Measurements from ENCODE around the gene CSHL1. TPM values are rescaled to one million over a fixed set of nuclear protein-coding genes. Genes with fewer than 3 reads are reported as not detected.
"Not testable (repeated sequence)": the region's sequence is repeated elsewhere in the genome, so short reads cannot be mapped to it uniquely, and the experiment has no call there.

Gene CSHL1
- polyA plus RNA-seq, 1 experiment: not detected

GRCh38 chr17:63927464-63928171 lies 16.6 kb upstream of the CSHL1 start:
- no peak for DNase-seq (ENCODE audit: low read depth, low spot score)
- Histone ChIP-seq H3K4me3 (ENCODE audit: low read depth, low read length) (no peak overlapping the region), H3K27me3 (ENCODE audit: control insufficient read depth, insufficient read depth, low read length) (peaks cover 2% of the 10 kb centered on the region), H3K9me3 (ENCODE audit: control insufficient read depth, insufficient read depth, low read length) (no peaks in the 10 kb centered on the region), H3K27ac (ENCODE audit: low read depth, low read length) (no peak overlapping the region)
- ChIA-PET POLR2A (interaction anchor here (0.6 kb wide), 1 partner anchor 287 kb away, joined by 3 read pairs; no protein-coding TSS in a partner anchor), CTCF (interaction anchor here (0.8 to 3.8 kb wide), 2 partner anchors 9 to 19 kb away, joined by 3 to 17 read pairs; no protein-coding TSS in a partner anchor)
- TF ChIP-seq, protein P1, sequence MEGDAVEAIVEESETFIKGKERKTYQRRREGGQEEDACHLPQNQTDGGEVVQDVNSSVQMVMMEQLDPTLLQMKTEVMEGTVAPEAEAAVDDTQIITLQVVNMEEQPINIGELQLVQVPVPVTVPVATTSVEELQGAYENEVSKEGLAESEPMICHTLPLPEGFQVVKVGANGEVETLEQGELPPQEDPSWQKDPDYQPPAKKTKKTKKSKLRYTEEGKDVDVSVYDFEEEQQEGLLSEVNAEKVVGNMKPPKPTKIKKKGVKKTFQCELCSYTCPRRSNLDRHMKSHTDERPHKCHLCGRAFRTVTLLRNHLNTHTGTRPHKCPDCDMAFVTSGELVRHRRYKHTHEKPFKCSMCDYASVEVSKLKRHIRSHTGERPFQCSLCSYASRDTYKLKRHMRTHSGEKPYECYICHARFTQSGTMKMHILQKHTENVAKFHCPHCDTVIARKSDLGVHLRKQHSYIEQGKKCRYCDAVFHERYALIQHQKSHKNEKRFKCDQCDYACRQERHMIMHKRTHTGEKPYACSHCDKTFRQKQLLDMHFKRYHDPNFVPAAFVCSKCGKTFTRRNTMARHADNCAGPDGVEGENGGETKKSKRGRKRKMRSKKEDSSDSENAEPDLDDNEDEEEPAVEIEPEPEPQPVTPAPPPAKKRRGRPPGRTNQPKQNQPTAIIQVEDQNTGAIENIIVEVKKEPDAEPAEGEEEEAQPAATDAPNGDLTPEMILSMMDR (IDR thresholded peaks at IDR 0.05; ENCODE audit: low read depth, low read length): no peak

GRCh38 chr17:63926164-63926563 lies 15.1 kb upstream of the CSHL1 start:
- CTCF ChIA-PET: interaction anchor here (0.9 kb wide), 1 partner anchor 21 kb away, joined by 3 read pairs; no protein-coding TSS in a partner anchor
- TF ChIP-seq, protein P1 (IDR thresholded peaks at IDR 0.05; ENCODE audit: low read depth, low read length): no peak
- Histone ChIP-seq H3K27me3 (ENCODE audit: control insufficient read depth, insufficient read depth, low read length) (peaks cover 2% of the 10 kb centered on the region), H3K27ac (ENCODE audit: low read depth, low read length) (no peak overlapping the region), H3K9me3 (ENCODE audit: control insufficient read depth, insufficient read depth, low read length) (no peaks in the 10 kb centered on the region), H3K4me3 (ENCODE audit: low read depth, low read length) (no peak overlapping the region)
- no peak for DNase-seq (ENCODE audit: low read depth, low spot score)
- POLR2A ChIA-PET: no interaction called here

DNA sequence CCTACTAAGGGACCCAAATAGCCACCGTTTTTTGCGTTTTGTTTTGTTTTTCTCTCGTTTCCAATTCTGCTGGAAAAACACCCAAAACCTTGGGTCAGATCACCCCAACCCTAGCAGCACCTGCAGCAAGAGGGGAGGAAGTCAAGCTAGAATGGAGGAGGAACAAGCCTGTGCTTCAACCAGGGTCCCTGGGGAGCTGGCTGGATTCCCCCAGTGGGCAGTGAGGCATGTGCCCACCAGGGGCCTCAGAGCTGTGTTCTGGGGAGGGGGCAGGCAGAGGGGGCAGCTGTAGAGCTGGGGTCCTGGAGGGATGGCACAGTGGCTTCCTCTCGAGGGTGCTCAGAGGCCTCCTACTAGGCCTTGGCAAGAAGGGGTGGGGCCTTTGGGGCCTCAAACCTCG lies 14.6 kb upstream of the CSHL1 start:
- TF ChIP-seq, protein P1 (IDR thresholded peaks at IDR 0.05; ENCODE audit: low read depth, low read length): no peak
- peaks cover 4% of the 10 kb centered on the region for H3K27me3 ChIP-seq (ENCODE audit: control insufficient read depth, insufficient read depth, low read length)
- no peak overlapping the region for H3K27ac ChIP-seq (ENCODE audit: low read depth, low read length)
- H3K4me3 ChIP-seq (ENCODE audit: low read depth, low read length): no peak overlapping the region
- CTCF ChIA-PET: interaction anchor here (0.9 to 1.4 kb wide), 2 partner anchors 22 to 103 kb away, joined by 3 to 5 read pairs; no protein-coding TSS in a partner anchor
- POLR2A ChIA-PET: no interaction called here
- no peak for DNase-seq (ENCODE audit: low read depth, low spot score)
- H3K9me3 ChIP-seq (ENCODE audit: control insufficient read depth, insufficient read depth, low read length): no peaks in the 10 kb centered on the region

DNA sequence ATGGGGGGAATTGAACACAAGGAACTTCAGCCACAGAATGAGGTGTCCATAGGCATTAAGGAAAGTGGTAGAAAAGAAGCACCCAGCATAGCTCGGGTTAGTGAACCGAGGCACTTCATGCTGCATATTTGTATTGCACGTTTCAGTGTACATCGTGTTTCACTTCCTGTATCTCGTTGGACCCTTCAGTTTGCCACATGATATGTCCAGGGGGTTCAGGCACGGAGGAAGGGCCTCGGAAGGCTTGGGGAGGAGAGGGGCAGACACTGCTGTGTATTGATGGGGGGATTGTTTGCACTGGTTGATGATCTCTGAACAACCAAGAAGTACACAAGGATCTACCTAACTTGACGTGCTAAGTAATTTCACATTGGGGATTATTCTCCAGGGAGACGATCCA lies 11.3 kb upstream of the CSHL1 start:
- DNase-seq (ENCODE audit: low read depth, low spot score); H3K27ac ChIP-seq (ENCODE audit: low read depth, low read length); H3K9me3 ChIP-seq (ENCODE audit: control insufficient read depth, insufficient read depth, low read length); POLR2A ChIA-PET; H3K4me3 ChIP-seq (ENCODE audit: low read depth, low read length): not testable (repeated sequence)
- peaks cover 11% of the 10 kb centered on the region for H3K27me3 ChIP-seq (ENCODE audit: control insufficient read depth, insufficient read depth, low read length)
- CTCF ChIA-PET: interaction anchor here (0.9 to 1.9 kb wide), 3 partner anchors 11 to 106 kb away, joined by 3 to 9 read pairs (median 4); partner anchors contain the start of gene CSHL1

DNA sequence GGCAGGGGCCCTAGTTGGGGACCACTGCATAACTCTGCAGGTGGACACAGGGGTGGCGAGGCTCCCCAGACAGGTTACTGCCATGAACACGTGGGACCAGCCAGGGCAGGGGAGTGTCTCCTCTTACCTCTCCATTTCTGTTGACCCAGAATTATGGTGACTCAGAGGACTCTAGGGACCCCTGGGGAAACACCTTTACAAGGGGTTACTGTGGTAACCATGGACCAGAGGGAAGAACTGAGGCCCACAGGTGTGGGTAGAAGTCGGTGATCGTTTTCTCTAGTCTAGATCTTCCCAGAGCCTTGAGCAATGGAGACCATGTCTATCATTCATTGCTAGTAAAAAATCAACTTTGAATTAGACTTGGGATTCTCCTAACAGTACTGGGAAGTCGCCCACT lies 9.7 kb upstream of the CSHL1 start:
- H3K9me3 ChIP-seq (ENCODE audit: control insufficient read depth, insufficient read depth, low read length); DNase-seq (ENCODE audit: low read depth, low spot score); H3K4me3 ChIP-seq (ENCODE audit: low read depth, low read length); POLR2A ChIA-PET; H3K27ac ChIP-seq (ENCODE audit: low read depth, low read length): not testable (repeated sequence)
- peaks cover 16% of the 10 kb centered on the region for H3K27me3 ChIP-seq (ENCODE audit: control insufficient read depth, insufficient read depth, low read length)
- CTCF ChIA-PET: interaction anchor here (1.0 to 4.6 kb wide), 8 partner anchors 9 to 215 kb away, joined by 3 to 110 read pairs (median 16); partner anchors contain the start of gene CD79B

DNA sequence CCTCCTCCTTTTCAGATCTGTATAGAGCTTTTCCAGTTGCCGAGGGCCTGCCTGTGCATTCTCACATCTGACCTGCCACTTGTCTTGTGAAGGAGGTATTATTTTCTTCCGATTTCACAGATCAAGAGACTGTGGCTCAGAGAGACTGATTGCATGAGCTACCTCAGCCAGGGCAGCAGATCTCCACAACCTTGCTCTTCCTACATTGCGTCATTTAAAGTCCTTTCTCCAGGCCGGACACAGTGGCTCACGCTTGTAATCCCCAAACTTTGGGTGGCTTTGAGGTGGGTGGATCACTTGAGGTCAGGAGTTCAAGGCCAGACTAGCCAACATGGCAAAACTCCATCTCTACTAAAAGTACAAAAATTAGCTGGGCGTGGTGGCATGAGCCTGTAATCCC lies 9.0 kb upstream of the CSHL1 start:
- H3K27me3 ChIP-seq (ENCODE audit: control insufficient read depth, insufficient read depth, low read length): peaks cover 20% of the 10 kb centered on the region
- H3K4me3 ChIP-seq (ENCODE audit: low read depth, low read length); DNase-seq (ENCODE audit: low read depth, low spot score); H3K27ac ChIP-seq (ENCODE audit: low read depth, low read length); H3K9me3 ChIP-seq (ENCODE audit: control insufficient read depth, insufficient read depth, low read length); POLR2A ChIA-PET: not testable (repeated sequence)
- CTCF ChIA-PET: interaction anchor here (0.7 to 4.6 kb wide), 26 partner anchors 10 to 442 kb away, joined by 3 to 110 read pairs (median 6); partner anchors contain the start of genes CD79B and ICAM2
